ENCODE data around the gene EVI2B.

Gene EVI2B

DNA sequence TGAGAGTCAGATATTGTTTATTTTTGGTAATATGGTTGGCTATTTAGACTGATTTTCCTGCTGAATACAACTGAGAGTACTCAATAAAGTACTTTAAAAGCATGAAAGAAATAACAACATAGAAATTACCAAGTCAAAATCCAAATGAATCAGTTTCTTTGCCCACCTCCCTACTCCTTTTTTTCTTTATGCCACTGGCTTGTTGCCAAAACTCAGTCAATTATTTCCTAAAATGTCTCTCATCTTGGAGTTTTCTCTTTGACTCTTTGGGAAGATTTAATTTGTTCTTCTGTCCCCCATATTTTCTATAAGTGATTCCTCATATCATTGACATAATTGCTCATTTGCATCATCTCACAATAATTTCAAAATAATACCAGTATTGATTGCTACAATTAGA, 14.2 kb downstream of the EVI2B start:
- H3K4me3 ChIP-seq (ENCODE audit: low read depth, low read length): no peak overlapping the region
- CTCF ChIA-PET: no interaction called here
- POLR2A ChIA-PET: no interaction called here
- TF ChIP-seq, protein P1, sequence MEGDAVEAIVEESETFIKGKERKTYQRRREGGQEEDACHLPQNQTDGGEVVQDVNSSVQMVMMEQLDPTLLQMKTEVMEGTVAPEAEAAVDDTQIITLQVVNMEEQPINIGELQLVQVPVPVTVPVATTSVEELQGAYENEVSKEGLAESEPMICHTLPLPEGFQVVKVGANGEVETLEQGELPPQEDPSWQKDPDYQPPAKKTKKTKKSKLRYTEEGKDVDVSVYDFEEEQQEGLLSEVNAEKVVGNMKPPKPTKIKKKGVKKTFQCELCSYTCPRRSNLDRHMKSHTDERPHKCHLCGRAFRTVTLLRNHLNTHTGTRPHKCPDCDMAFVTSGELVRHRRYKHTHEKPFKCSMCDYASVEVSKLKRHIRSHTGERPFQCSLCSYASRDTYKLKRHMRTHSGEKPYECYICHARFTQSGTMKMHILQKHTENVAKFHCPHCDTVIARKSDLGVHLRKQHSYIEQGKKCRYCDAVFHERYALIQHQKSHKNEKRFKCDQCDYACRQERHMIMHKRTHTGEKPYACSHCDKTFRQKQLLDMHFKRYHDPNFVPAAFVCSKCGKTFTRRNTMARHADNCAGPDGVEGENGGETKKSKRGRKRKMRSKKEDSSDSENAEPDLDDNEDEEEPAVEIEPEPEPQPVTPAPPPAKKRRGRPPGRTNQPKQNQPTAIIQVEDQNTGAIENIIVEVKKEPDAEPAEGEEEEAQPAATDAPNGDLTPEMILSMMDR (IDR thresholded peaks at IDR 0.05; ENCODE audit: insufficient read depth, low read length, missing control alignments): no peak
- no peak for DNase-seq (ENCODE audit: low read depth, low spot score)

DNA sequence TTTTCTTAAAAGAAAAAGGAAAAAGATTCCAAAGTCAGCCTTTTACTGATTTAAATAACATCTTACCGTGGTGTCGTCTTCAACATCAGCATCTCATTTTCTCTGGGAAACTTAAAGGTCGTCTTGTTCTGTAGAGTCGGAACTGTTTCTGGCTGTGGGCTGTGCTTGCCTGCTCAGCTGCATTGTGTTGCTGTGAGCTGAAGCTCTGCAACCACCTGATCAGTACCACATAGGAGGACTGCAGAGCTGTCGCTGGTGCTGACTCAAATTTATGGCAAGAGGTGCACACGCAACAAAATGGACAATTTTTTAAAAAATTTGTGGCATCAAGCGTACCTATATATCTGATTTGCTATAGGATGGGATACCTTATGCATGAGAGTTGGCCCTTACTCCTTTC, 16.8 kb downstream of the EVI2B start, which contains the start of gene OMG:
Gene OMG (minus strand): TSS at position 150 of the 400 bp plus-strand sequence. CDS start 908 bp downstream, outside the sequence.
- no peak for DNase-seq (ENCODE audit: low read depth, low spot score)
- ChIA-PET POLR2A (no interaction called here), CTCF (no interaction called here)
- TF ChIP-seq, protein P1 (IDR thresholded peaks at IDR 0.05; ENCODE audit: insufficient read depth, low read length, missing control alignments): no peak
- H3K4me3 ChIP-seq (ENCODE audit: low read depth, low read length): no peak within 1 kb of the TSS

DNA sequence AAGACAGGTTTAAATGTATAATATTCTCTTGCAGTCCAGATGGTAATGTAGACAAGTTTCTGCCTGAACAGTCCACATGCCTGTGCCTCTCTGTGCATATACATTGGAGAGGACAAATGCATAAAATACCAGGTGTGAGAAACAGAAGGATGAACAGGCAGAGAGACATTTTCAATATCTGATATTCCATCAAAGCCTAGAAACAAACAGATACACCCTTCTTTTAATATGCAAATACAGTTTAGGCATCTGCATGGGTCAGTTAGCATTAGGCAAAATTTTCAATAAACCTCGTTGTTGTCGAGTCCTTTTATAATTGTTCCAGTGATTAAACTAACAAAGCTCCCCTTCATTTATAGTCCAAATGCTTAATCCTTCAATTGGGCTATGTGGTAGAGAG, 17.7 kb downstream of the EVI2B start:
- H3K4me3 ChIP-seq (ENCODE audit: low read depth, low read length): no peak overlapping the region
- DNase-seq (ENCODE audit: low read depth, low spot score): no peak
- ChIA-PET CTCF (no interaction called here), POLR2A (no interaction called here)
- TF ChIP-seq, protein P1 (IDR thresholded peaks at IDR 0.05; ENCODE audit: insufficient read depth, low read length, missing control alignments): no peak

DNA sequence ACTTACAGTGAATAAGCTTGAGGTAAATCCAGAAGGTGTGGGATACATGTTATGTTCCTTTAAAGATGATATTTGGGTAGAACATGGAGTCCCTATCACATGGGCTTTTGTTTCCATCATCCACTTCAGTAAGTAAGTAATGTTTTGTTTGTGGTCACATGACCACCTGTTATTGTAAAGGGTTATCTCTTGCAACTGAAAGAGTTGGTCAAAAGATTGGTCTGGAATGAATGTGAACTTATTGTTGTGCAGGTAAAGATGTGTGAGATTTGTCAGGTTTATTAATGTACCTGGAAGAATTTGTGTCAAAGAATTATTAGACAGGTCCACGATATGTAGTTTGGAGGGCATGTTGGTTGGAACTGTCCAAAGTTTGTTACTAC, 18.4 kb downstream of the EVI2B start:
- DNase-seq (ENCODE audit: low read depth, low spot score): no peak
- ChIA-PET POLR2A (no interaction called here), CTCF (no interaction called here)
- TF ChIP-seq, protein P1 (IDR thresholded peaks at IDR 0.05; ENCODE audit: insufficient read depth, low read length, missing control alignments): no peak
- no peak overlapping the region for H3K4me3 ChIP-seq (ENCODE audit: low read depth, low read length)

DNA sequence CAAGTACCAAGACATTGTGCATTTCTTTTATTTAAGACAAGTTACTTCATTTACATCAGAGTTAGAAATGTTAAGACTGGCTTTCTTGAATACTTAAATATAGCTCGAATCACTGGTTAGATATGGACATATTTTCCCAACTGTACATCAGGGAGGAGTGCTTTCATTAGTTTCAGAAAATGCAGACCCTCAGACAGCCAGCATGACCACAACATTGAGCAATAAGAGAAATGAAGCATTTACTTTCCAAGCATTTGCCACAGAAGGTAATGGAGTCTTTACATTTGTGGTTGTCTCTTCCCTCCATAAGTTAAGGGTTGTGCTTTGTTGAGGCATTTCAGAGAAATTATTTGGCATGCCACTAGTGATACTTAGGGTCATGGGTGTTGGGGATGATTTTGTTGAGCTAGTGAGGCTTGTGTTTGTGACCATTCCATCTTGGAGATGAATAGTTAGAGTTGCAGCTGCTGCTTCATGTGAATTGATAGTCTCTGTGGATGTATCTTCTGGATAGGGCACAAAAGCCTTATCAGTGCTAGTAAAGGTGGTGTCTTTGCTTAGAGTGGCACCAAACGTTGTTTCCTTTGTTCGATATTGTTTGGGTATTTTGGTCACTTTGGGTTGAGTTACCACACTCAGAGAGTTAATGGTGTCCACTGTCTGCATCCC, 18.9 kb downstream of the EVI2B start:
- ChIA-PET POLR2A (no interaction called here), CTCF (no interaction called here)
- no peak overlapping the region for H3K4me3 ChIP-seq (ENCODE audit: low read depth, low read length)
- no peak for DNase-seq (ENCODE audit: low read depth, low spot score)
- TF ChIP-seq, protein P1 (IDR thresholded peaks at IDR 0.05; ENCODE audit: insufficient read depth, low read length, missing control alignments): no peak

DNA sequence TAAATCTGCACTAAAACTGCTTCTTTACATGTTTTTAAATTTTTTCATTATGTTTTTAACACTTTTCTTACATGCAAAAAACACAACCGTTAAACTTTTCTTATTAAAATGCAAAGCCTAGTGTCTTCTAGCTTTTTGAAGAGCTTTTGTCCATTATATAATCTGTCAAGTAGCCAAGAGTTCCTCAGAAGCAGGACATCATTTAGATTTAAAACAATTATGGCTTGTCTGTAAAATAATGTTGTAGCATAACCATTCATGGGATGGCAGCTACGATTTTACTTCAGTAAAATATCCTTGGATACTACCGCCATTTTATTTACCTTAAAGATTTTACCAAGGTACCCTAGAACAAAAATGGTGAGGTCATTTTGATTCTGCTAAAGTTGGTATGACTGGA, 19.6 kb downstream of the EVI2B start:
- TF ChIP-seq, protein P1 (IDR thresholded peaks at IDR 0.05; ENCODE audit: insufficient read depth, low read length, missing control alignments): no peak
- no peak for DNase-seq (ENCODE audit: low read depth, low spot score)
- no peak overlapping the region for H3K4me3 ChIP-seq (ENCODE audit: low read depth, low read length)
- ChIA-PET POLR2A (no interaction called here), CTCF (no interaction called here)
